SK-N-SH treated with all-trans-retinoic acid at 6 μM for 48 hours (cell line): ENCODE results near the gene ACBD6.

Source experiments
- ARNTL ChIP-seq: fragments of 450-650 bp; formaldehyde crosslinking; IDR thresholded peaks from 2 replicates; pipeline ENCODE4 v1.5.0; 2020; ENCODE audit warnings: low read depth, mild to moderate bottlenecking, moderate library complexity, borderline replicate concordance
- PATZ1 ChIP-seq: fragments of 250-450 bp; sonication (Bioruptor Pico); IDR thresholded peaks from 2 replicates; pipeline ENCODE4 v1.8.0; 2020; ENCODE audit warnings: mild to moderate bottlenecking, moderate library complexity, borderline replicate concordance
- RARB ChIP-seq: fragments of 250-450 bp; sonication (Bioruptor Pico); IDR thresholded peaks from 2 replicates; pipeline ENCODE4 v1.8.0; 2021; ENCODE audit warnings: mild to moderate bottlenecking, moderate library complexity
- TCF4 ChIP-seq: fragments of 250-450 bp; sonication (Bioruptor Pico); IDR thresholded peaks from 2 replicates; pipeline ENCODE4 v1.8.0; 2021; ENCODE audit warnings: mild to moderate bottlenecking, moderate library complexity, borderline replicate concordance
- ZFP3 ChIP-seq: fragments of 250-450 bp; sonication (Bioruptor Pico); IDR thresholded peaks from 2 replicates; pipeline ENCODE4 v1.5.0; 2020; ENCODE audit warnings: mild to moderate bottlenecking, moderate library complexity

- TF ChIP-seq RARB (CRISPR knock-in tag) (no peak), TCF4 (CRISPR knock-in tag) (no peak), ARNTL (CRISPR knock-in tag) (no peak), ZFP3 (CRISPR knock-in tag) (no peak), PATZ1 (CRISPR knock-in tag) (no peak)
Observed at GRCh38 chr1:180262628-180263488, 239.5 kb downstream of the ACBD6 start.
